WTC11 (cell line): ENCODE measurements around the gene PPIC.

Source experiments
- ATF2 ChIP-seq: sonication (generic); formaldehyde crosslinking; IDR thresholded peaks from 2 replicates; pipeline ENCODE4 v1.8.1; 2022; ENCODE audit warnings: low read depth, missing genetic modification reagents, borderline replicate concordance
- CREM ChIP-seq: sonication (generic); formaldehyde crosslinking; IDR thresholded peaks from 2 replicates; pipeline ENCODE4 v1.8.1; 2022; ENCODE audit warnings: mild to moderate bottlenecking, missing genetic modification reagents, moderate library complexity
- CTCF ChIP-seq: fragments of 200-600 bp; IDR thresholded peaks from 2 replicates; pipeline ENCODE4 v1.8.0; 2022; ENCODE audit warnings: antibody characterized with exemption
- NFYB ChIP-seq: sonication (generic); formaldehyde crosslinking; conservative IDR thresholded peaks from 2 replicates; pipeline ENCODE4 v1.8.0; 2022; ENCODE audit warnings: low read depth, missing genetic modification reagents
- TEAD1 ChIP-seq: sonication (generic); formaldehyde crosslinking; IDR thresholded peaks from 2 replicates; pipeline ENCODE4 v1.8.0; 2022; ENCODE audit warnings: mild to moderate bottlenecking, missing genetic modification reagents
- ZNF138 ChIP-seq: sonication (generic); formaldehyde crosslinking; conservative IDR thresholded peaks from 2 replicates; pipeline ENCODE4 v1.8.1; 2022; ENCODE audit warnings: mild to moderate bottlenecking, moderate library complexity, missing genetic modification reagents
- TF ChIP-seq, protein P1 (sequence below): sonication (generic); formaldehyde crosslinking; IDR thresholded peaks from 2 replicates; pipeline ENCODE4 v1.8.0; 2023; ENCODE audit warnings: missing genetic modification reagents, mild to moderate bottlenecking, borderline replicate concordance

GRCh38 chr5:123075521-123076163 lies 39.1 kb upstream of the PPIC start:
- TF ChIP-seq CTCF (no peak), CREM (no peak), ATF2 (no peak), TEAD1 (CRISPR knock-in tag) (no peak), NFYB (CRISPR knock-in tag) (no peak), ZNF138 (no peak)
- TF ChIP-seq, protein P1, sequence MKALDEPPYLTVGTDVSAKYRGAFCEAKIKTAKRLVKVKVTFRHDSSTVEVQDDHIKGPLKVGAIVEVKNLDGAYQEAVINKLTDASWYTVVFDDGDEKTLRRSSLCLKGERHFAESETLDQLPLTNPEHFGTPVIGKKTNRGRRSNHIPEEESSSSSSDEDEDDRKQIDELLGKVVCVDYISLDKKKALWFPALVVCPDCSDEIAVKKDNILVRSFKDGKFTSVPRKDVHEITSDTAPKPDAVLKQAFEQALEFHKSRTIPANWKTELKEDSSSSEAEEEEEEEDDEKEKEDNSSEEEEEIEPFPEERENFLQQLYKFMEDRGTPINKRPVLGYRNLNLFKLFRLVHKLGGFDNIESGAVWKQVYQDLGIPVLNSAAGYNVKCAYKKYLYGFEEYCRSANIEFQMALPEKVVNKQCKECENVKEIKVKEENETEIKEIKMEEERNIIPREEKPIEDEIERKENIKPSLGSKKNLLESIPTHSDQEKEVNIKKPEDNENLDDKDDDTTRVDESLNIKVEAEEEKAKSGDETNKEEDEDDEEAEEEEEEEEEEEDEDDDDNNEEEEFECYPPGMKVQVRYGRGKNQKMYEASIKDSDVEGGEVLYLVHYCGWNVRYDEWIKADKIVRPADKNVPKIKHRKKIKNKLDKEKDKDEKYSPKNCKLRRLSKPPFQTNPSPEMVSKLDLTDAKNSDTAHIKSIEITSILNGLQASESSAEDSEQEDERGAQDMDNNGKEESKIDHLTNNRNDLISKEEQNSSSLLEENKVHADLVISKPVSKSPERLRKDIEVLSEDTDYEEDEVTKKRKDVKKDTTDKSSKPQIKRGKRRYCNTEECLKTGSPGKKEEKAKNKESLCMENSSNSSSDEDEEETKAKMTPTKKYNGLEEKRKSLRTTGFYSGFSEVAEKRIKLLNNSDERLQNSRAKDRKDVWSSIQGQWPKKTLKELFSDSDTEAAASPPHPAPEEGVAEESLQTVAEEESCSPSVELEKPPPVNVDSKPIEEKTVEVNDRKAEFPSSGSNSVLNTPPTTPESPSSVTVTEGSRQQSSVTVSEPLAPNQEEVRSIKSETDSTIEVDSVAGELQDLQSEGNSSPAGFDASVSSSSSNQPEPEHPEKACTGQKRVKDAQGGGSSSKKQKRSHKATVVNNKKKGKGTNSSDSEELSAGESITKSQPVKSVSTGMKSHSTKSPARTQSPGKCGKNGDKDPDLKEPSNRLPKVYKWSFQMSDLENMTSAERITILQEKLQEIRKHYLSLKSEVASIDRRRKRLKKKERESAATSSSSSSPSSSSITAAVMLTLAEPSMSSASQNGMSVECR (CRISPR knock-in tag), result no peak
